ENCODE results near the gene P3H2.
"Not testable (repeated sequence)": the region's sequence is repeated elsewhere in the genome, so short reads cannot be mapped to it uniquely, and the experiment has no call there.

The P3H2 gene

DNA sequence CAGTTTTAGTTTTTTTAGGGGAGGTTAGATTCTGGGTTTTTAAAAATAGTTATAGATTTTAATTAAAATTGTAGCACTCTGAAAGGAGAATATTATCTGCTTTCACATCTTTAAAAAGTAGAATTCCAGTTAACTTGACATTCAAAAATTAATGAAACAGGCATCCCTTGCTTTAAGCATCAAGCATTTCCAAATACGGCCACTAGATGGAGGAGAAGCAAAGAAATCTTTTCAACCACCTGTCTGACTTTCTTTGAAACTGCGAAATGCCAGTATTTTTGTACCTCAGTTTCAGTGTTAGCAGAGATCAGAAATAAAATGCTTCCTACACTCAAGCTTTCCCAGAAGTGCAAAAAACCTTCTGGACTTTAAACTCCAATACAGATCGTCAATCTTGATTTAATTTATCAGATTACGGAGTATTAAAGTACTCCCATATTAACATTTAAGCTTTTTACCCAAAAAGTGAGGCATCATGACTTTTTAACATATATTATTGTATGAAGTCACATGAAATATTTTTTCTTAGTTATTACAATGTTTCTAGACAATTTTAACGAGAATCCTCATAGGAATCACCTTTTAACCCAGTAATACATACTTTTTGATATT is 153.3 kb downstream of the P3H2 start:
- DNase-seq: peak in 2 of 6 experiments; percentile 22 to 41

DNA sequence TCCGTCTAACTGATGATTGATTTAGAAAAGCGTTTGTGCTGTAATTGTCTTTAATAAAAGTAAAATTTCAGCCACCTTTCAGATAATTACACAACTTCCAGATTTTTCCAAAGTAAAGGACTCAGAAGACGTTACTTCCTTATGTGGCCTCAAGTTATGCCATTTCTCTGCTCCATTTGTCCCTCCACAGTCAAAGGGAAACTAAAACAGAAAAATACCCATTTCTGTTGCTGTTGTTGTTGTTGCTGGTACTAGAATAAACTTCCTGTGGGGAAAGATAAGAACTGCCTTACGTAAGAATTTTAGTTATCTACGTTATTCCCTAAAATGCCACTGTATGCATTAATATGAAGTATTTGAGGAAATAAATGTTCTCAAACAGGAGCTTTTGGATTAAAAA is 153.9 kb downstream of the P3H2 start:
- DNase-seq: no peak

DNA sequence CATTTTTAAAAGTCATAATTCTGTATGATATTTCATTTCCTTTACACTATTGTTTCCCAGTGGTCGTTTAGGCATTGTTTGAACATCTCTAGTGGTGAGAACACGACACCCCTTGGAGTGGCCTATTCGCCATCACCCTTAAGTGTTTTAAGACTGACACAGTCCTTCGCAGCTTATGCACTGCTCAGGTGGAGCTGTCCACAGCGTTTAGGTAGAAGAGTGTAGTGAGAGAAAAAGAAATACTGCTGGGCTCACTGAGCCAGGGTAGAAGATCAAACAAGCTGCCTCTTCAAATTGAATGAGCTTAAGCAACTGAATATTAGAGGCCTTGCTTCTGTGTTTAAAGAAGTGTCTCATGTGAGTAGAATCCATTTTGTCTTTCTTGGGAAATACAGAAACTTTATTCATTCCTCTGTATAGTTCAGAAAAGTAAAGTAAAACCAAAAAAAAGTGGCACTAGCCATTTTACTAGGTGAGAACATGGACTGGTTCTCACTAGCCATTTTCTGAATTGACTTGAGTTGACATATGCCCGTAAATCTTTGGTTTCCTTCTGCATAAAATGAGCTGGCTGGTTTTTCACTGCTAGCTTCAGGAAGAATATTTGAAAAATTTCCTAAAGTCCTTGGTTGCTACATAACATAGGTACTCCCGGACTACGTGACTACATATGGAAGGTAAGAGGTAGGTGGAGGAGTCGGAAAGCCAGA is 155.9 kb downstream of the P3H2 start:
- no peak for DNase-seq

DNA sequence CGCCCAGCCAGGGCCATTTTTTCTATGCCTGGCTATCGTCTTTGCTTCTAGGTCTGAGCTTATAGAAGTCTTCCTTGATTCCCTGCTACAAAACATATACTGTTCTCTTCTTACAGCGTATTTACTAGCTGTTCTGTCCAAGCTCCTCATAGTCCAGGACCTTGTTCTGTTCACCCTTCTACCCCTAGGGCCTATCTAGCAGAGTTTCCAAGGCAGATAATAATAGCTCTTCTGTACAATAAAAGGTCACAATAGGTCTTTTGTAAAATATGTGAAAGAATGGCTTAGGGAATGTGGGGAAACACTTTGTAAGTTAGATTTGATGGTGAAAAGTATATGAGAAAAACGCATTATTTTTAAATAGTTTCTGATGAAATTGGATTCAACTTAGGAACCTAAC is 158.2 kb downstream of the P3H2 start:
- no peak for DNase-seq

DNA sequence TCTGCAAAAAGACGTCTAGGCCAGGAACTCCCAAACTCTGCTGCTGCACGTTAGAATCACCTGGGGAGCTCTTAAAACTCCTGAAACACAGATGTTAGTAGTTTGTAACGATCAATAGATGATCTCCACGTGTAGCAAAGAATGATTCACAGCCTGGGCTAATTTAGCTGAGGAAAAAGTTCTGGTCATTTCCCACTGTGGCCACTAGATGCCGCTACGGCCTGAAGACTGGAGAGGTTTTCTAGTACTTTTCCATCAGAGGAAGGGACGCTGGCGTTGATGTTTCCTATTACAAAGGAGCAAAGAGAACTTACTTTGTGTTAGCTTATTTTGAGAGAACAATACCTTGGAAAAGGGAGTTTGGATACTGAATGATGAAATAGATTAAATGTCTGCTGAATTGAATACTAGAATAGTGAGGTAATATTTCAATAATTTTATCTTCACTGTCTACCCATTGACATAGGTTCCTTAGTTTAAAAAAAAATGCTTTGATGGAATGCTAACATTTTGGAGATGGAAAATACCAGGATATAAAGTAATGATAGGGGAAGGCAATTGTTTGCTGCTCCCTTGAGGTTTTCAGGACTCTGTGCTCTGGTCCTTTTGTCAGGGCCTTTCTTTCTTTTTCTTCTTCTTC is 159.1 kb downstream of the P3H2 start:
- peak; percentile 3 to 56 (median 20) for DNase-seq

DNA sequence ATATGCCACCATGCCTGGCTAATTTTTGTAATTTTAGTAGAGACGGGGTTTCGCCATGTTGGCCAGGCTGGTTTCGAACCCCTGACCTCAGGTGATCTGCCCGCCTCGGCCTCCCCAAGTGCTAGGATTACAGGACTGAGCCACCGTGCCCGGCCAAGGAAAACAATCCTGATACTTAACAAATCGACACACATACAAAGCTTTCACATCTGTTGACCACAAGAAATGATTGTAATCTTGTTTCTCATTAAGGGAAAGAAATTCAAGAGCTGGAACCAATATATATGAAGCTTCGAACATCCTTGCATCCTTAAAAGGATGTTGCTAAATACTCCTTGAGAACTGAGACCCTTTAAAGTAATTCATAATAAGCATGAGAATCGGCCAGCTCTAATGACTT is 159.6 kb downstream of the P3H2 start:
- DNase-seq: not testable (repeated sequence)

DNA sequence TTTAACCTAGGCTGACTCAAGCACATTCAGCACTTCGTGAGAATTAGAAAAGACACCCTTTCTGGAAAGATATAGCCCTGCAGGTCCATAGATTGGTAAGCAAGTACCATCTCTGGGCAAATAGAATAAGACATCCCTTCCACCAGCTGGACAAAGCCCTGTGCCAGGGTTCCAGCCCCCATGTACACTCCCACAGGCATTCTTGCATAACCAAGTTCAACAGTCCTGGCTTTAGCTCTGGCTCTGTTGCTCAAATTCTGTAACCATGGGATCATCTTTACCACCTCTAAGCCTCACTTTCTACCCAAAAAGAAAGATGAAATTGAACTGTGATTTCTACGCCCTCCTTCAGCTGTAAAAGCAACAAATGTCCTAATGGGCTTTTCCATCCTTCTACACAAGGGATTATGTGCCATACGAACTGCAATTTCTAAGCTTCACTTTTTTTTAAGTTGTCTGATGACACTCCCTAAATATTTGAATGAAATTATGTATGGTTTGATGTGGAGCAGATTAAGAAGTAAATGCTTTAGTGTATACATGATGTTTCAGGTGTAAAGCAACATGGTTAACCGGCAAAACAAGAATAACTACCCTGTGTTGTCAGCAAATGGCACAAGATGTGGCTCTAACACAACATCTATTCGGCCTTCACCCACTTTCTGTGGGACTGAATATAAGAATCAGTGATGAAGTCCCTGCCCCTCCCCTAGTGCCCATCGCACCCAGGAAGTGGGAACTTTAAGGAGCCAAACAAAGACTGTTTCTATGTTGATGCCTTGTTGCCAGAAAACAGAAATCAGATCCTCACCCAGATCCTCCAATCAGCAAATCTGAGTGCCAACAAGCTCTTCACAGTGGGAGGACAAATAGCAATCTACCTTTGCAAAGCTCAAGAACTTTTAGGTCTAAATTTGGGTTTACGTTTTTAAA is 165.7 kb downstream of the P3H2 start:
- no peak for DNase-seq

DNA sequence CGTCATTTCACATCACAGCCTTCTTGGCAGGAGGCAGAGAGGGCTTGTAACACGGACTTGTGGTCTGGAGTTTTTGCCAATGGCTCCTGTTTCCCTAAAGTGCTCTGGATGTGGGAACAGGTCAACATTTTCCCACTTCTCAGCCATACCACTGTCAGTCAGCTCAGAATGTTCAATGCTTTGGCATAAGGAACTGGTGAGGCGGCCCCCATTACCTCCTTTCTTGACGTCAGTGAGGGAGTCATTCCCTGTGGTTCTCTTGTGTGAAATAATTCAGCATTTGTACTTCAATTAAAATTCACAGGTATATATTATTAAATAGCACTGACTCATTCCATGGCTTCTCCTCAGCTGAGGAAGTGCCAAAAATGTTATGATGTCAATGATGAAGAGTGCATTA is 167.1 kb downstream of the P3H2 start:
- no peak for DNase-seq

DNA sequence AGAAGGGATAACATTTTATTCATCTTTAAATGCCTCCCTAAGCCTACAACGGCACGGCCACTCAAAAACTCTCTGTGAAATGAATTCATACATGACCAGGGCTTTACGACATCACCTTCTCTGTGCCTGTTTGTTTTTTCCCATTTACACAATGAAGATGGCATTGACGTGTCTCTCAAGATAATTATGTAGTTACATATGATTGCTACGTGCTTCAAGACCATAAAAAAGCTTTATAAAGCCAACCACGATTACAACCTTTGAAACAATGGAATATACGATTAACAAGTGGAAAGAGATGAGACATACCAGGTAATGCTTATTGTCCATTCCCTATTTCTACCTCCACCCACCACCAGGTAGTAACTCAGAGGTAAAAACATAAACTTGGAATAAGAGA is 168.4 kb downstream of the P3H2 start:
- DNase-seq: no peak

DNA sequence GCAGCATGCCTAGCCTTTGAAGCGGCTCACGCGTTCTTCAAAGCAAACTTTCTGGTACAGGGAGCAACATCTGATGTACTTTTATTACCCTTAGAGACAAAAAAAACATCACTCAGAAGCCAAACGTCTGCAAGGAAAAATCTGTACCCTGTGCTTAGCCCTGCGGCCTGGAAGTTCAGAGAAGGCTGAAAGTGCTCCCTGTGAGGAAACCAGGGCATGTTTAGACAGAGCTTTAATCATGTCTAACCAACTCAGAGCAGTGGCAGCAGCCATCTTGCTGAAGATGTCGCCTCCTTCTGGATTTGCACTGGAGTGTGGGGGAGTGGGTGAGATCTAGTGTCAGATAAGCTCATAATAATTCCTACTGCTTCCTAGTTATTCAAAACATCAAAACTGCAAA is 170.4 kb downstream of the P3H2 start:
- DNase-seq: no peak

DNA sequence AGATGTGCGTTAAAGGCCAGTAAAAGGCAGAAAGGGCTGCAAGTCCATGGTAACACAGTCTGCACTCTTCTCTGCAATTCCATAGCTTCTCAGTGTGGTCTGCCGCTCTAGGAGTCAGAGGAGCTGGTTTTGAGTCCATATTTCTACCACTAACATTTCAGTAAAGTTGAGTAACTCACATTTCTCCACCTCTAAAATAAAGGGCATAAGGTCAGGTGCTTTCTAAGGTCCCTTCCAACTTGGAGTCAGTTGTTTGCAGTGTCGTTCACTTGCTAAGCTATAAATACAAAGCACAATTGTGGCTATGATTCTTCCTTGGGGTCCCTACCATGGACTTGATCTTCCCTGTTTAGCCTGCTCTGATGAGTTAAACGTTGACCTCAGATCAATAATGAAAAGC is 171.1 kb downstream of the P3H2 start:
- DNase-seq: no peak

DNA sequence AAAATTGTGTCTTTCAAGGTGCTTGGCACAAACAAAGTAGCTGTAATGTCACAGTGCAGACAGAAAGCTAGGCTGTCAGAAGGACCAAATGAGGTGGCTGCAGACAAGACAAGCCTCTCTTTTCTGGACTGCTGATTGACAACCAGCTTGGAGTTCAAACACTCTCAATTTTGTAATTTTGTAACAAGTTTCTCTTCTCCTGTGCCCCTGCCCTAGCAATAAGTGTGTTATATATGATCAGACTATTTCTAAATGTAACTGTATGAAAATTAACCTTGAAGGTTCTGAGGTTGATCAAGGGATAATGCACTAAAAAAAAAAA is 172.0 kb downstream of the P3H2 start:
- no peak for DNase-seq

DNA sequence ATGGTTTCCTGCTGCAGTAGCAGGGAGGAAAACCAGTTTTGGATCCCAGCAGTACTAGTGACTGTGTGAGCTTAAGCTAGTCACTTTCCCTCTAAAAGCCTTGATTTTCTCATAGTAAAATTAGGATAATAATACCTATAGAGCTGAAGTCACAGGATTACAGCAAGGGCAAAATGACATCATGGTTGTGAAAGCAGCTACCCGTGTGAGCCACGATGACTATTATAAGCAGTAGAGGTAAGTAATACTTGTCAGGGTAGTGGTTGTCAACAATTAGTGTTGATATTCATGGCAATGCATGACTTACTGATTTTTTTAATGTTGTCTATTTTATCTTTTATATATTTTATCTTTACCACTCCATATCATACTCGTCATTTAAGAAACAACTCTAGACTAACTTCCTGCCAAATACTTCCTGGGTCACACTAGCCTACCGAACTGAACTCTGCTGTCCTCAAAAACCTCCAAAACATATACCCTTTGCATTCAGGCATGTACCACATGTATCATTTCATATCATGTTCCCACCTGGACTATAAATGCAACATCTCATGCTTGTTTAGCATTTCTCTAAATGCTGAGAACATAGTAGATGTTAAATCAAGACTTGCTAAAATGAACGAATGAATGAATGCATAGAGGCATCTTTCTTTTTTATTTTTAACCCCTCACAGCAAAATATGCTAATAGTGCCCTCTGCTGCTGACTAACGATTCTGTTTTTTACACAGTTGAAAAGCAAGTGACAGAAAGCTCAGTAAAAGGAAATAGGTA is 172.6 kb downstream of the P3H2 start:
- DNase-seq: peak in 3 of 6 experiments; percentile 1 to 39 (median 28)

DNA sequence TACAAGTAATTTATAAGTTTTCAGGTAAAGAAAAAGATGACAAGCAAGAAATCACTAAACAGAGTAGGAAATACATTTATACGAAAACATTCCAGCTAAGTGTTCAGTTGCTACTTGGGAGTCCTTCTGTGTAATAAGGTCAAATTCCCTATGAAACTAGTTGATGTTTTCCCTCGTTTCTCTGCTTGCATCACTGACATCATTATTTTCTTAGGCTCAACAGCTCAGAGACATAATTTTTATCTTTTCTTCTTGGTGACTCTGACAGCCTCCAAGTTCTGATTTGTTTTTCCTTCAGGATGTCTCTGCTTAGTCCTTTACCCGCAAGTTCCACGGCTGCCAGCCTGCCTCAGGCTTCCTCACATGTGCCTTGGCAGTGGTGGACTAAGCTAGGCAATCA is 173.6 kb downstream of the P3H2 start:
- no peak for DNase-seq

DNA sequence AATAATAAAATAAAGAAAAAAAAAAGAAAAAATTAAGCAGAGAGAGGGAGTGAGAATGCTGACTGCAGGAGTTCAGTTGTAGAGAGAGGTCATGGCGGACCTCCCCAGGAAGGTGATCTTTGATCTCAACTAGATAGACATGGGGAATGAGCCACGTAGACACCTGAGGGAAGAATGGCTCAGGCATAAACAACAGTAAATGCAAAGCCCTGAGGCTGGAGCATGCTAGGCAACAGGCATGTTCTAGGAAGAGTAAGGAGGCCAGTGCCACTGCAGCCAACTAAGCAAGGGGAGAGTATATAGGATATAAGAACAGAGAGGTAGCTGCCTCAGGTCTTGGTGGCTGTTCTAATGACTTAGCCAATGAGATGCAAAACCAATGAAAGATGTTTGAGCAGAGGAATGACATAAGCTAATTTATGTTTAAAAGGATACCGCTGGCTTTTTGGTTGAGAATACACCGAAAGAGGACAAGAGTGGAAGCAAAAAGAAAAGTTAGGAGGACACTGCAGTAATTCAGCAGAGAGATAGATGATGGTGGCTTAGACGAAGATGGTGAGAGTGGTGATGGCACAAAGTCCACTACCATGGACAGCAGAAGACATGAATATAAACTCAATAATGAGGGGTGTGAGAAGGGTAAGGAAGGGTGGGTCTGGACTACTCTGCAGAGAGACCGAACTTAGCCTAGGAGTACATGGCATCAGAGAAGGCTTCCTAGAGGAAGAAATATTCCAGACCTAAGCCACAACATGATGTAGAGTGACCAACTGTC is 174.6 kb downstream of the P3H2 start:
- DNase-seq: no peak

DNA sequence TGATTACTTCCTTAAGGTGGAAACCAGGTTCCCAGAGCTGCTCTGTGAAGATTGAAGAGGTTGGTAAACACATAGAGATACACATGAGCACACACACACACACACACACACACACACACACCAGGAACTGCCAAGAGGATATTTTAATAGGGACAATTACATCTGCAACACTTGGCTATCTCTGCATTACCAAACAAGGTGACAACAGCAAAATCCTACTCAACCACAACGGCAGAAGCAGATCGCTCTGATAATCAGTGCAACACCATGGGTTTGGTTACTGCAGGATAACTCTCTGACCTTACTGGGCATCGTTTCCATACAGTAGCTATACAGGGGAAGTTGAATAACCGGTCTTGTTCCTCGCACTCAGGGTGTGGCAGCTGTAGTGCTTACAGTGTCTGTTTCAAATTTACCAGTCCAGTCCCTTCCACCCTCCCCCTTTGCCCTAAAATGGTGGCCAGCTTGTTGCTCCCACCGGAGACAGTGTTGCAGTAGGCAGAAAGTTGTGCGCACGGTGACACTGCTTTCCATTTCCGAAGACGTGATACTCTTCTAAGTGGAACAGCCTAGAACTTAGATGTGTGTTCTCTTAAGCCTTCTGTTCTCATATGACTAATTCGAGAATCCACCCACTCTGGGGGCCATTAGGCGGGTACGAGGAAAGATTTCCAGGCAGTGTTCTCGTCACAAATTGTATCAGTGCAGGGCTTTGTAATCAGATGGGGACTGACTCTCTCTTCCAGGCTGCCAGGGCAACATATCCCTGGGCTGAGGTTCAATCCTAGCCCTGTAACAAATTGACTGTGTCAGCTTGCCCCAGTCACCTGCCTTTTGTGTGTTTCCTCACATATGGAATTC is 176.2 kb downstream of the P3H2 start:
- DNase-seq: no peak

DNA sequence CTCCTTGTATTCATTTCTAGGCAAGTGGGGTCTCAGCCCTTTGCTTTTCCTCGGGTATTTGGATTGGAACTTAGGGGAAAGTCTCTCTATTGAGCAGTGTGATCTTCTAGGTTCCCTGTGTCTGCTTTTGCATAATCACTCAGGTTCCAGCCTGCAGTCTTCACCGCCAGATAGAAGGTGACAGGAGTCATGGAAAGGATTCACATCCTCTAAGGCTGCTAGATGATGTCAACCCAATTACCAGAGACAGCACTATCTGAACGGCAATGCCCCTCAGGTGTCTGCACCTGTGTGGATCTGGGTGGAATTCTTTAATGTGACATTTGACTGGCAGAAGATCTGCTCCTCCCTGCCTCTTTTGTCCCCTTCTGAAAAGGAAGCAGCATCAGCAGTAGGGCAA is 177.7 kb downstream of the P3H2 start:
- no peak for DNase-seq

DNA sequence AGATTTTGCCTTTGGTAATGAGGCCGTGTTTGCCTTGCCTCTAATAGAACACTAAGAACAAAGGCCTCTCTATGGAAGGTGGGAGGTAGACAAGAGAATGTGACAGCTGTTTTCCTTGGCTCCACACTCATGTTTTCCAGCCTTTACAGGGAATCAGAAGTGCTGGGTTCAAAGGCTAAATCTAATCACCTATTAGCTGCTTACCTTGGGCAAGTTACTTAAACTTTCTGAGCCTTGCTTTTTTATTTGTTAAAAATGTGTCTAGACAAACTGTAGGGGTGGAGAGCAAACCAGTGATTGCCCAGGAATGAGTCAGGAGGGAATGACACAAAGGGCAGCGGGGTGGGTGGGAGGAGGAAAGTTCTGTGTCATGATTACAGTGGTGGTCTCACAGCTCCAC is 179.0 kb downstream of the P3H2 start:
- DNase-seq: no peak

DNA sequence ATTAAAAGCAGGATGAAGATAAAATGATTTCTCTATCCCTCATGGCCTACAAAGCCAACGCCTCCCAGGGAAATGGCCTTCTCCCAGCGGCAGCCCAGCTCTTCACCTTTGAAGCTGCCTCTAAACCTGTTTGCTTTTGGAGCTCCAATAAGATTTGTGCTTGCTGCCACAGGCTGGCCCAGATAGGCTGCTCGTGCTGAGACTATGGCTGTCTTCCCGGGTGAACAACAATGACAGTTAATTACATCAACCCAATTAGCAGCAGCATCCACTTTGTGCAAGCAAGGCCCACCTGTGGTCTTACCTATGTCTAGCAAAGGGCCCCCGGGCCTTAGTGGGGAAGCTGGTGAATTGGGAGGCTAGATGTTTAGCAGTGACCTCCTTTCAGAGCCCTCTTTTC is 179.6 kb downstream of the P3H2 start:
- no peak for DNase-seq

DNA sequence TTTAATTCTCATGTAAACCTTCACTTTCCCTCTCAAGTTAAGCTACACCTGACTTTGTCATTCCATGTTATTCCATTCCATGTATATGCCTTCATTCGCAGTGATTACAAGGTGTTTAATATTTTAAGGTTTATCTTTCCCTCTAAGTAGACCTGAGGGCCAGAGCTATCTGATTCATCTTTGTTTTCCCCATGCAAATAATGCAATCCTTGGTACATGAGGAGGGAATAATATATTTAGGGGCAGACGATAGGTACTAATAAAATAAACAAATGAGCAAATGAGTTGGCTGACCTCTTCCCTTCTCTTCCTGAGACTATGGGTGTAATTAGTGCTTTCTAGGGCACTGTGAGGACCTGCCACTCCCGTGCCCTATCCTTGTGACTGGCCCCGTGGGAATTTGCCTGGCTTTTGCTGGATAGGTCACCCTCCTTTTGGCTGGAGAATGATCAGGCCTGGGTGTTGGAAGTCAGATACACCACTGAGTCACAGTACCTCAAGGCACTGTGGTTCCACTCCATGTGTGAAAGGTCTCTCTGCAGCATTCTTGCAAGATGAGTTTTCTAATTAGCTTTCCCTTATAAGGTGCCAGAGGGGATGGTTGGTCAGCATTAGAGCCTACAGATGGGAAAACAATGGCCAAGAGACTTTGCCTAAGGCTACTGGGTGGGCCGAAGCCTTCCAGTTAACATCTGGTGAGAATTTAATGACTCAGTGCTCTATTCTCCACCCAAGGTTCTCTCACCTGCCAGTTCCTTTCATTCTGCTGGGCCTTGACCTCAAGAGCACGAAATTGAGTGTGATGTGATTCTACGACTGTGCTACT is 183.2 kb downstream of the P3H2 start:
- DNase-seq: no peak

Data from stimulated activated naive CD4-positive, alpha-beta T cell (primary cell).